MCF 10A (cell line): ENCODE data around the gene C5orf47. TPM values are rescaled to one million over a fixed set of nuclear protein-coding genes. Genes with fewer than 3 reads are reported as not detected.
A peak's percentile ranks its signal among the peaks of the same experiment; 100 is the strongest.

Experiments
- BruUV-seq: library from RNA; stranded (reverse); fragments of 400-500 nt; replicated peaks from 2 replicates; lab custom pipeline; 2021; lab: Mats Ljungman, UMichigan
- CTCF ChIA-PET: fragments of 300-600 bp; sonication (Branson Sonifier 250); formaldehyde crosslinking; extraction: SDS; loops from one replicate; lab custom pipeline; 2021; ENCODE audit warnings: antibody characterized with exemption, inconsistent platforms; lab: Yijun Ruan, JAX
- POLR2A ChIA-PET: fragments of 300-600, 350-650 bp; sonication (Branson Sonifier 250); formaldehyde crosslinking; extraction: SDS; loops from one replicate; lab custom pipeline; 2020; ENCODE audit warnings: antibody characterized with exemption, inconsistent platforms; lab: Yijun Ruan, JAX
- DNase-seq: peaks from one replicate; pipeline ENCODE4 v3.0.0-alpha.2; 2018; ENCODE audit not compliant: unreplicated experiment
- H3K27ac Mint-ChIP-seq: one replicate; pipeline ENCODE4 v1.8.0; 2022; ENCODE audit warnings: mild to moderate bottlenecking, low read depth, mixed read lengths; ENCODE audit not compliant: unreplicated experiment
- H3K27me3 Mint-ChIP-seq: one replicate; pipeline ENCODE4 v1.8.0; 2022; ENCODE audit warnings: mixed read lengths; ENCODE audit not compliant: insufficient read depth, unreplicated experiment
- H3K36me3 Mint-ChIP-seq: one replicate; pipeline ENCODE4 v1.8.0; 2022; ENCODE audit warnings: mild to moderate bottlenecking, moderate library complexity, mixed read lengths; ENCODE audit not compliant: insufficient read depth, unreplicated experiment
- H3K4me1 Mint-ChIP-seq: one replicate; pipeline ENCODE4 v1.8.0; 2022; ENCODE audit warnings: mixed read lengths; ENCODE audit not compliant: insufficient read depth, unreplicated experiment
- H3K4me3 Mint-ChIP-seq: one replicate; pipeline ENCODE4 v1.8.0; 2022; ENCODE audit warnings: mild to moderate bottlenecking, moderate library complexity, mixed read lengths; ENCODE audit not compliant: unreplicated experiment
- H3K9me3 Mint-ChIP-seq: one replicate; pipeline ENCODE4 v1.8.0; 2022; ENCODE audit warnings: mixed read lengths; ENCODE audit not compliant: unreplicated experiment
- intact Hi-C: fragments of 100-400 bp; cut with micrococcal nuclease; formaldehyde crosslinking; loops from 2 replicates; pipeline ENCODE4 v1.14.1; 2022
- total RNA-seq: library from RNA; stranded (reverse); gene quantifications from 2 replicates; pipeline ENCODE4 v1.2.3, GENCODE V29; 2022
- TF ChIP-seq, protein P1 (sequence below): fragments of 200-600 bp; IDR thresholded peaks from one replicate; pipeline ENCODE4 v1.8.0; 2022; ENCODE audit warnings: antibody characterized with exemption, mild to moderate bottlenecking; ENCODE audit not compliant: unreplicated experiment

The C5orf47 gene
- total RNA-seq, 1 experiment from 2014 or later = not detected

DNA sequence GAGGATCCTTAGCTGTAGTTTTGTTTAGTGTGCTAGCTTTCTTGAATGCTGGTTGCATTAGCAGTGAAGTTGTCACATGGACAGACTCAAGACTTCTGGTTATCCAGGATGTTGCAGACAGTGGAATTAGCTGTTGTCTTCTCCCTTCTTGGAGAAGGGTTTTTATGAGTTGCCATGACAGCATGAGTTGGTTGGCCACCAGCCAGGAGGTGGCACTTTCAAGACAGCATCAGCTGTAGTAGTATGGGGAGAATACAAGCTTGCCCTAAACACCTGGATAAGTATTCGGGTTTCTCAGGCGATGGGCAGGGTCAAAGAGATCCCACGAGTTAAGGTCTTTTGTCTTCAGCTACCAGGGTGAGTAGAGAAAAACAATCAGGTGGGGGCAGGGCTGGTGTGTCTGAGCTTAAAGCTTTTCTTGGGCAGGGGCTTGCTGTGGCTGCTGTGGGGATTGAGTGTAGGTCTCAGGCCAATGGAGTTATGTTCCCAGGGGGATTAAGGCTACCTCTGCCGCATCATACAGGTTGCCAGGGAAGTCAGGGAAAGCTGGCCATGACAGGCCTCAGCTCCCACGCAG lies 7.7 kb upstream of the C5orf47 start:
- no peak overlapping the region for H3K4me3 Mint-ChIP-seq
- H3K27ac Mint-ChIP-seq = no peak overlapping the region
- POLR2A ChIA-PET = interaction anchor here (0.9 to 2.7 kb wide), 2 partner anchors 365 to 372 kb away, joined by 5 to 8 read pairs; partner anchors contain the start of gene BOD1
- no TSS peak for BruUV-seq
- H3K9me3 Mint-ChIP-seq = no peaks in the 10 kb centered on the region
- CTCF ChIA-PET = interaction anchor here (0.6 to 10.3 kb wide), 8 partner anchors 8 to 1663 kb away, joined by 3 to 85 read pairs (median 4); partner anchors contain the start of genes ATP6V0E1 and BOD1
- TF ChIP-seq, protein P1, sequence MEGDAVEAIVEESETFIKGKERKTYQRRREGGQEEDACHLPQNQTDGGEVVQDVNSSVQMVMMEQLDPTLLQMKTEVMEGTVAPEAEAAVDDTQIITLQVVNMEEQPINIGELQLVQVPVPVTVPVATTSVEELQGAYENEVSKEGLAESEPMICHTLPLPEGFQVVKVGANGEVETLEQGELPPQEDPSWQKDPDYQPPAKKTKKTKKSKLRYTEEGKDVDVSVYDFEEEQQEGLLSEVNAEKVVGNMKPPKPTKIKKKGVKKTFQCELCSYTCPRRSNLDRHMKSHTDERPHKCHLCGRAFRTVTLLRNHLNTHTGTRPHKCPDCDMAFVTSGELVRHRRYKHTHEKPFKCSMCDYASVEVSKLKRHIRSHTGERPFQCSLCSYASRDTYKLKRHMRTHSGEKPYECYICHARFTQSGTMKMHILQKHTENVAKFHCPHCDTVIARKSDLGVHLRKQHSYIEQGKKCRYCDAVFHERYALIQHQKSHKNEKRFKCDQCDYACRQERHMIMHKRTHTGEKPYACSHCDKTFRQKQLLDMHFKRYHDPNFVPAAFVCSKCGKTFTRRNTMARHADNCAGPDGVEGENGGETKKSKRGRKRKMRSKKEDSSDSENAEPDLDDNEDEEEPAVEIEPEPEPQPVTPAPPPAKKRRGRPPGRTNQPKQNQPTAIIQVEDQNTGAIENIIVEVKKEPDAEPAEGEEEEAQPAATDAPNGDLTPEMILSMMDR = no peak
- H3K36me3 Mint-ChIP-seq = no peaks in the 10 kb centered on the region
- DNase-seq = peak; percentile 30
- H3K4me1 Mint-ChIP-seq = no peaks in the 10 kb centered on the region
- intact Hi-C loops = loop anchor here (5.0 to 10.0 kb wide), 3 partner anchors 689 to 1006 kb away; no protein-coding TSS in a partner anchor
- H3K27me3 Mint-ChIP-seq = peaks cover 49% of the 10 kb centered on the region

DNA sequence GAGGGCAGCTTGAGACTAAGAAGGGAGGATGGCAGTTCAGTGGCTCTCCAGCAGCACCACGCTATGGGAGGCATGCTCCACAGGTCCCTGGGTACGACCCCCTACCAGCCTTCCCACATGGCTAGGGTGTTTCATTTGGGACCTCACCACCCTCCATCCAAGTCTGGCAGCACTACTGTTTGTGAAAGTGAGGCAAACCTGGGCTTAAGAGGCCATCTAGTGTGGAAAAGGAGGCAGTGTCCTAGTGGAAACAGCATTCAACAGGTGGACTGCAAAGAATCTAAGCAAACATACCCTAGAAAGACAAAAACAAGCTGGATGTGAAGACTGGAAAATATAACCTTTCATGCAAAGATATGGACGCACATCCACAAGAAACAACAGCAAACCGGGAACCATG lies 4.8 kb upstream of the C5orf47 start:
- DNase-seq = peak; percentile 44
- Mint-ChIP-seq H3K4me3 (no peak overlapping the region), H3K9me3 (no peaks in the 10 kb centered on the region), H3K27me3 (peaks cover 19% of the 10 kb centered on the region), H3K27ac (no peak overlapping the region), H3K4me1 (no peaks in the 10 kb centered on the region), H3K36me3 (no peaks in the 10 kb centered on the region)
- BruUV-seq = no TSS peak
- intact Hi-C loops = loop anchor here (1.0 to 10.0 kb wide), 4 partner anchors 365 to 1009 kb away; no protein-coding TSS in a partner anchor
- TF ChIP-seq, protein P1 = peak; percentile 59
- ChIA-PET CTCF (interaction anchor here (0.6 to 10.3 kb wide), 16 partner anchors 10 to 1573 kb away, joined by 3 to 85 read pairs (median 3); partner anchors contain the start of gene BOD1), POLR2A (interaction anchor here (0.9 to 1.5 kb wide), 2 partner anchors 10 to 367 kb away, joined by 3 read pairs; partner anchors contain the start of gene BOD1)

DNA sequence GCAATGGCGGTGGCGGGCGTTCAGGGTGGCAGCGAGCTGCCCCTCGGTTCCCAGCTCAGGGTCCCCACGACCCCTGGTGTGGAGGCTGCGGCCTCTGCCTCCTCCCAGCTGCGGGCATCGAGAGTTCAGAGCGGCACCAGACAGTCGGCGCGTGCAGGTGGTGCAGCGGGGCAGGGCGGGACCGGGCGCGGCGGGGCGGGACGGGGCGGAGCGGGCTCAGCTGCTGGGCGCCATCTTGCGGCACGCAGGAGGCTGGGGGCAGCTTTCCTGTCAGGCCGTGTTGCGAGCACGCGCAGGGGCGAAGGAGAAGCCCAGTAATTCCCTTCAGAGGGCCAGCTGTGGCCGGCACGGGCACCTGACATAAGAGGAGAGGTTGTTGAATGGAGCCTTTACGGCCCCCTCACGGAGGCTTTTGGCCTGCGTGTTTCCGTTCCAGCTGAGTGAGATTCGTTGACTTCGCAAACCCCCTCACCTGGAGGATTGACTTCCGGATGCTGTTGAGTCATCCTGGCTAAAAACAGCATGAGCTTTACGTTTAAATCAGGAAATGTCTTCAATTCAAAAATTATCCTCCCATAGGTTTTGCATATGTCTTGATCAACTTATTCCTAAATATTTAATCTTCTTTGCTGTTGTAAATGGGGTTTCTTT lies 587 bp downstream of the C5orf47 start:
- ChIA-PET CTCF (interaction anchor here (1.2 kb wide), 1 partner anchor 371 kb away, joined by 9 read pairs; no protein-coding TSS in a partner anchor), POLR2A (no interaction called here)
- peaks cover under 1% of the 10 kb centered on the region for H3K27me3 Mint-ChIP-seq
- no TSS peak for BruUV-seq
- H3K27ac Mint-ChIP-seq = no peak overlapping the region
- DNase-seq = no peak
- H3K36me3 Mint-ChIP-seq = no peaks in the 10 kb centered on the region
- no peaks in the 10 kb centered on the region for H3K9me3 Mint-ChIP-seq
- H3K4me1 Mint-ChIP-seq = no peaks in the 10 kb centered on the region
- no peak overlapping the region for H3K4me3 Mint-ChIP-seq
- TF ChIP-seq, protein P1 = no peak
- intact Hi-C loops = loop anchor here (10.0 kb wide), 1 partner anchor 1015 kb away; no protein-coding TSS in a partner anchor

DNA sequence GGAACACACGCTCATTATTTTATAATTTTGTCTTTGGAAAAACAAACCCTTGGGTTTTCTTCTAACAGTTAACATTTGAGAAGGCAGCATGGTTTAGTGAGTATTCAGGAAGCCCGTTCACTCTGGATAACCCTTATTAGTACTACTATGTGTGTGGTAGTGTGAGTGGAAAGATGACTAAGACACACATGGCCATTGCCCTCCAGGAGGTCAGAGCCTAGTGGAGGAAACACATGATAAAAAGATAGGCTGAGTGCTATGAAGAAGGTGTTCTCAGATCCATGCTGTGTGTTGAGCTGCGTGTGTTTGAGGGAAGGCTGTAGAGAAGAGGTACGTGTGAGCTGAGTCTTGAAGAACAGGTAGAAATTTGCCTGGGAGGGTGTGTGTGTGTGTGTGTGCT lies 8.4 kb downstream of the C5orf47 start:
- no peak overlapping the region for H3K27ac Mint-ChIP-seq
- intact Hi-C loops = no loop called here
- H3K9me3 Mint-ChIP-seq = no peaks in the 10 kb centered on the region
- H3K36me3 Mint-ChIP-seq = no peaks in the 10 kb centered on the region
- CTCF ChIA-PET = interaction anchor here (0.6 to 1.7 kb wide), 4 partner anchors 14 to 395 kb away, joined by 3 to 4 read pairs (median 4); no protein-coding TSS in a partner anchor
- TF ChIP-seq, protein P1 = no peak
- DNase-seq = no peak
- no TSS peak for BruUV-seq
- no peaks in the 10 kb centered on the region for H3K4me1 Mint-ChIP-seq
- peaks cover 36% of the 10 kb centered on the region for H3K27me3 Mint-ChIP-seq
- POLR2A ChIA-PET = interaction anchor here (0.7 kb wide), 1 partner anchor 248 kb away, joined by 3 read pairs; no protein-coding TSS in a partner anchor
- H3K4me3 Mint-ChIP-seq = no peak overlapping the region
